ENCODE data around the gene ZNF689. TPM values are rescaled to one million over a fixed set of nuclear protein-coding genes. Genes with fewer than 3 reads are reported as not detected.

The ZNF689 gene
- total RNA-seq, 1 experiment from 2014 or later: 10.1 TPM

DNA sequence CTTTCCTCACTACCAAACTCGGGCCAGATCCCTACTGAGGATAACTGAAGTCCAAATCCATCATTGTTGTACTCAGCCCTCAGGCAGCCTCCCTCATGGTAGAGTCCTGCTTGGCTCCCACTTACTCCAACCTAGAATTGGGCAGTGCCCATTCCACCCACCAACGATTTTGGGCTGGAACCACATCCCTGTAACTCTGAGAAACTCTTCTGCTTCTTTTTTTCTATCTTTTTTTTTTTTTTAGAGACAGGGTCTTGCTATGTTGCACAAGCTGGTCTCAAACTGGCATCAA, 41.8 kb upstream of the ZNF689 start:
- peak overlapping the region; percentile 97 for H2AFZ ChIP-seq
- no peak for DNase-seq
- H3K27ac ChIP-seq: no peak overlapping the region
- intact Hi-C loops (cut with micrococcal nuclease; ENCODE audit: unreplicated experiment): loop anchor here (5.0 to 10.0 kb wide), 3 partner anchors 245 to 803 kb away; partner anchors contain the start of genes ARMC5, CTF1, TBX6 and YPEL3
- no peaks in the 10 kb centered on the region for H3K9me3 ChIP-seq (ENCODE audit: insufficient read depth, low read depth)
- no peaks in the 10 kb centered on the region for H3K9me2 ChIP-seq (ENCODE audit: insufficient read depth)
- BruUV-seq (replicated peaks): no TSS peak
- ChIA-PET POLR2A (ENCODE audit: unreplicated experiment) (no interaction called here), CTCF (interaction anchor here (0.7 kb wide), 1 partner anchor 125 kb away, joined by 3 read pairs; no protein-coding TSS in a partner anchor)
- H3K4me1 ChIP-seq (replicated peaks; ENCODE audit: insufficient read depth): peaks cover 10% of the 10 kb centered on the region
- peaks cover 18% of the 10 kb centered on the region for H3F3A ChIP-seq (ENCODE audit: insufficient read depth, low read depth)
- no peaks in the 10 kb centered on the region for H3K36me3 ChIP-seq (ENCODE audit: low read depth)
- peaks cover 12% of the 10 kb centered on the region for H3K79me2 ChIP-seq (ENCODE audit: low read depth)
- no peak for TF ChIP-seq EZH2 (IDR thresholded peaks at IDR 0.05; ENCODE audit: low read depth)
- H3K27me3 ChIP-seq (ENCODE audit: insufficient read depth, low read depth): no peaks in the 10 kb centered on the region
- no peaks in the 10 kb centered on the region for H4K20me1 ChIP-seq (ENCODE audit: insufficient read depth)
- peak overlapping the region; percentile 86 for H3K4me2 ChIP-seq
- peak overlapping the region; percentile 72 for H3K4me3 ChIP-seq

DNA sequence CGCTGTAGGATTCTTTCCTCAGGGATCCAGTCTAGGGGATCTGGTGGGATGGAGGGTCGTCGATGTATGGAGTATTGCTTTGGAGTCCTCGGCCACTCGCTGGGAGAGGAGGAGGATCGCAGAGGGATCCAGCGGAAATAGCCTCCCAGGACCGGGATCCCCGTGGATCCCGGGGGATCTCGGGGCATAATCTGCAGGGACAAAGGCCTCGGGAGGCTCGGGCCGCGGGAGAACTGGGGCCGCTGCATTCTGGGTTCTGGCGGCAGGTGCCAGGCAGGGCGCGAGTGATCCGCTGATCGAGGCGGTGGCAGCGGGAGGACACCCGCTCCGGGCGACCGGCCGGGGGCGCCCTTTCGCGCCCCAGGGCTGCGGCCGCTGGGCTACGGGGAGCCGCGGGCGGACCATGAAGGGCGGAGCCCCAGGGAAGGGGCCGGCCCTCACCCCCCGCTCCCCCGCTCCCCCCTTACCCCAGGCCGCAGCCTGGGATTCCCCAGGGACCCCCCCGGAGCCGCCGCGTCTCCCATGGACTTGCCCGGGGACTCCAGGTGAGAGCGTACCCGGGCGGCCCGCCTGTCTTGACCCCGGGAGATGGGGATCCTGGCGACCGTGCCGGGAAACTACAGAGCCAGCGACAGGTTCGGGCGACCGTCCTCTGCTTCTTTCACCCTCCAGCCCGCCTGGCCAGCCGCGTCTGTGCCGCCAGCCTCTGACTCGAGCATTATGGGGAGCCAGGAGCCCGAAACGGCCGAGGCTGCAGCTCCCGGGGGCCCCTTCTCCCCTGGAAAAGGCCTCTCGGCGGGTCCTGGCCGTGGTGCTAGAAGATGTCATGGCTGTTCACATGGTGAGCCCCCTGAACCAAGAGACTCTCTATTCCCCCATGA, 41.2 kb upstream of the ZNF689 start:
- Histone ChIP-seq H2AFZ (peak overlapping the region; percentile 97), H3K4me1 (replicated peaks; ENCODE audit: insufficient read depth) (peaks cover 6% of the 10 kb centered on the region; the same call in 1 of the 2 replicates), H3F3A (ENCODE audit: insufficient read depth, low read depth) (peaks cover 12% of the 10 kb centered on the region; the same call in 1 of the 2 replicates), H4K20me1 (ENCODE audit: insufficient read depth) (no peaks in the 10 kb centered on the region), H3K79me2 (ENCODE audit: low read depth) (peaks cover 12% of the 10 kb centered on the region), H3K9me3 (ENCODE audit: insufficient read depth, low read depth) (no peaks in the 10 kb centered on the region), H3K4me2 (peak overlapping the region; percentile 86), H3K9me2 (ENCODE audit: insufficient read depth) (no peaks in the 10 kb centered on the region), H3K4me3 (peak overlapping the region; percentile 72), H3K27ac (peak overlapping the region; percentile 56), H3K27me3 (ENCODE audit: insufficient read depth, low read depth) (no peaks in the 10 kb centered on the region), H3K36me3 (ENCODE audit: low read depth) (no peaks in the 10 kb centered on the region)
- intact Hi-C loops (cut with micrococcal nuclease; ENCODE audit: unreplicated experiment): loop anchor here (5.0 to 10.0 kb wide), 3 partner anchors 246 to 803 kb away; partner anchors contain the start of genes ARMC5, CTF1, TBX6 and YPEL3
- TF ChIP-seq, protein P1, sequence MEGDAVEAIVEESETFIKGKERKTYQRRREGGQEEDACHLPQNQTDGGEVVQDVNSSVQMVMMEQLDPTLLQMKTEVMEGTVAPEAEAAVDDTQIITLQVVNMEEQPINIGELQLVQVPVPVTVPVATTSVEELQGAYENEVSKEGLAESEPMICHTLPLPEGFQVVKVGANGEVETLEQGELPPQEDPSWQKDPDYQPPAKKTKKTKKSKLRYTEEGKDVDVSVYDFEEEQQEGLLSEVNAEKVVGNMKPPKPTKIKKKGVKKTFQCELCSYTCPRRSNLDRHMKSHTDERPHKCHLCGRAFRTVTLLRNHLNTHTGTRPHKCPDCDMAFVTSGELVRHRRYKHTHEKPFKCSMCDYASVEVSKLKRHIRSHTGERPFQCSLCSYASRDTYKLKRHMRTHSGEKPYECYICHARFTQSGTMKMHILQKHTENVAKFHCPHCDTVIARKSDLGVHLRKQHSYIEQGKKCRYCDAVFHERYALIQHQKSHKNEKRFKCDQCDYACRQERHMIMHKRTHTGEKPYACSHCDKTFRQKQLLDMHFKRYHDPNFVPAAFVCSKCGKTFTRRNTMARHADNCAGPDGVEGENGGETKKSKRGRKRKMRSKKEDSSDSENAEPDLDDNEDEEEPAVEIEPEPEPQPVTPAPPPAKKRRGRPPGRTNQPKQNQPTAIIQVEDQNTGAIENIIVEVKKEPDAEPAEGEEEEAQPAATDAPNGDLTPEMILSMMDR (conservative IDR thresholded peaks at IDR 0.05): peak; percentile 72
- no peak for TF ChIP-seq EZH2 (IDR thresholded peaks at IDR 0.05; ENCODE audit: low read depth)
- ChIA-PET CTCF (interaction anchor here (0.7 to 1.2 kb wide), 3 partner anchors 17 to 222 kb away, joined by 3 to 6 read pairs (median 5); partner anchors contain the start of gene DCTPP1), POLR2A (ENCODE audit: unreplicated experiment) (interaction anchor here (0.6 to 0.8 kb wide), 2 partner anchors 466 to 678 kb away, joined by 3 to 5 read pairs; partner anchors contain the start of gene TAOK2)
- peak; percentile 45 to 82 for DNase-seq
- BruUV-seq (replicated peaks): no TSS peak

DNA sequence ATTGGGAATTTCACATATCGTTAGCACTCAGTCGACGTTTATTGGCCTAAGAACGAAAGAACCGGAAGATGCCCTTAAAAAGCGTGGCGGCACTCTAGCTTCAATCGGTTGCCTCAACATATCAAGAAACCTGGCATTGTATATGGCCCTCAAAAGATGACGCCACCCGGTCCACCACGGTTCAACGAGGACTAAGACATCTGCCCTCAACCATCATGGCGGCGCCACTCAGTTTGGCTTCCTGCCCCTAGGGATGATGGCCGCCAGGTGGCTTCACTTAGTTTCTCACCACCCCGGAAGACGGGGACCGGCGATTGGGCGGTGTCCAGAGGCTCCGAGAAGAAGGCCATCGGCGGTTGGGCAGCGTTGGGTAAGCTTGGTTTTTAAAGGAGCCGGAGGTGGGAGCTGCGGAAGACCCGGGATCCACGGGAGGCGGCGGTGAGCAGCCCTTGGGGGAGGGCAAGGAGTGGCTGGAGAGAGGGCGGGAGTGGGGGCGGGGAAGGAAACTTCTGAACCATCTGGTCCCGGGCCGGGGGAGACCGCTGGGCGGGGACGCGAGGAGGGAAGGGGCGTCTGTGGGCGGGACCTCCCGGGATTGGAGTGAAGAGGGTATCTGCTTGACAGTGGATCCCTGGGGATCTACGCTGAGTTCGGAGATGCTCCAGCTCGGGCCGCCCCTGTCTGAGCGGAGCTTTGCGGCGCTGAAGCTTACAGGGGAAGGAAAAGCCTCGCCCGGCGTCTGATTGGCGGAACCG, 40.4 kb upstream of the ZNF689 start, which contains the start of gene PRR14:
Gene PRR14, plus strand, starts transcription at position 592 of the 755 bp plus-strand sequence. CDS start 686 bp downstream, outside the sequence.
- TF ChIP-seq, protein P1 (conservative IDR thresholded peaks at IDR 0.05): no peak
- TF ChIP-seq EZH2 (IDR thresholded peaks at IDR 0.05; ENCODE audit: low read depth): no peak
- Histone ChIP-seq H3K27ac (peak within 1 kb of the TSS; percentile 56), H2AFZ (peak within 1 kb of the TSS; percentile 97), H3K36me3 (ENCODE audit: low read depth) (no peaks in the 10 kb centered on the region), H3K9me2 (ENCODE audit: insufficient read depth) (no peaks in the 10 kb centered on the region), H3K4me1 (replicated peaks; ENCODE audit: insufficient read depth) (peaks cover 6% of the 10 kb centered on the region; the same call in 1 of the 2 replicates), H3K9me3 (ENCODE audit: insufficient read depth, low read depth) (no peaks in the 10 kb centered on the region), H3K4me2 (peak within 1 kb of the TSS; percentile 86), H3F3A (ENCODE audit: insufficient read depth, low read depth) (peaks cover 10% of the 10 kb centered on the region; the same call in 1 of the 2 replicates), H3K27me3 (ENCODE audit: insufficient read depth, low read depth) (no peaks in the 10 kb centered on the region), H4K20me1 (ENCODE audit: insufficient read depth) (no peaks in the 10 kb centered on the region), H3K79me2 (ENCODE audit: low read depth) (peaks cover 12% of the 10 kb centered on the region), H3K4me3 (peak within 1 kb of the TSS; percentile 72)
- no TSS peak for BruUV-seq (replicated peaks)
- intact Hi-C loops (cut with micrococcal nuclease; ENCODE audit: unreplicated experiment): loop anchor here (5.0 to 10.0 kb wide), 3 partner anchors 247 to 804 kb away; partner anchors contain the start of genes ARMC5, CTF1, TBX6 and YPEL3
- POLR2A ChIA-PET (ENCODE audit: unreplicated experiment): interaction anchor here (0.6 to 1.0 kb wide), 5 partner anchors 8 to 677 kb away, joined by 3 to 15 read pairs (median 5); partner anchors contain the start of genes FBRS and TAOK2
- DNase-seq: peak; percentile 97 to 100
- CTCF ChIA-PET: interaction anchor here (0.6 to 1.2 kb wide), 3 partner anchors 17 to 280 kb away, joined by 5 to 8 read pairs (median 6); partner anchors contain the start of gene DCTPP1

All from PC-9 (cell line).